Activated T-helper 17 cell treated with anti-CD3 and anti-CD28 coated beads, Interleukin-2, amount 50 U/mL, for 72 hours (primary cell): ENCODE results near the gene PPM1H. TPM values are rescaled to one million over a fixed set of nuclear protein-coding genes. Genes with fewer than 3 reads are reported as not detected.
"Not testable (repeated sequence)": the region's sequence is repeated elsewhere in the genome, so short reads cannot be mapped to it uniquely, and the experiment has no call there.

Source experiments
- ATAC-seq: fragments of 150-1000 bp; cut with Tn5 transposase; replicated peaks from 2 replicates; pipeline ENCODE4 v1.10.0; 2021; ENCODE audit warnings: mild to moderate bottlenecking, moderate library complexity
- H3K27ac Mint-ChIP-seq: one replicate; pipeline ENCODE4 v1.8.0; 2022; ENCODE audit warnings: mixed read lengths
- H3K27me3 Mint-ChIP-seq: one replicate; pipeline ENCODE4 v1.8.0; 2022; ENCODE audit warnings: mixed read lengths
- H3K36me3 Mint-ChIP-seq: one replicate; pipeline ENCODE4 v1.8.0; 2022; ENCODE audit warnings: low read depth, mild to moderate bottlenecking, mixed read lengths
- H3K4me1 Mint-ChIP-seq: one replicate; pipeline ENCODE4 v1.8.0; 2022; ENCODE audit warnings: mixed read lengths
- H3K4me3 Mint-ChIP-seq: one replicate; pipeline ENCODE4 v1.8.0; 2022; ENCODE audit warnings: mild to moderate bottlenecking, mixed read lengths
- H3K9me3 Mint-ChIP-seq: one replicate; pipeline ENCODE4 v1.8.0; 2022; ENCODE audit warnings: mixed read lengths
- total RNA-seq, 2 donors: library from RNA; stranded (reverse); gene quantifications; one replicate each; pipeline ENCODE4 v1.2.3, GENCODE V29; 2022

The PPM1H gene
- total RNA-seq, 2 donors from 2014 or later, result not detected

- H3K9me3 Mint-ChIP-seq, result no peaks in the 10 kb centered on the region
- no peak for ATAC-seq
- no peaks in the 10 kb centered on the region for H3K4me1 Mint-ChIP-seq
- H3K27me3 Mint-ChIP-seq, result peaks cover 6% of the 10 kb centered on the region
- H3K4me3 Mint-ChIP-seq, result no peak overlapping the region
- no peaks in the 10 kb centered on the region for H3K36me3 Mint-ChIP-seq
- H3K27ac Mint-ChIP-seq, result no peak overlapping the region
Measured at GRCh38 chr12:62684570-62685295, 250.2 kb downstream of the PPM1H start.

- no peaks in the 10 kb centered on the region for H3K9me3 Mint-ChIP-seq
- no peak for ATAC-seq
- H3K4me1 Mint-ChIP-seq, result no peaks in the 10 kb centered on the region
- H3K27ac Mint-ChIP-seq, result no peak overlapping the region
- H3K4me3 Mint-ChIP-seq, result no peak overlapping the region
- peaks cover 6% of the 10 kb centered on the region for H3K27me3 Mint-ChIP-seq
- no peaks in the 10 kb centered on the region for H3K36me3 Mint-ChIP-seq
Measured at GRCh38 chr12:62683776-62684569, 251.0 kb downstream of the PPM1H start.

GRCh38 chr12:62681306-62681705 lies 253.6 kb downstream of the PPM1H start:
- ATAC-seq, result no peak
- H3K4me3 Mint-ChIP-seq, result no peak overlapping the region
- H3K9me3 Mint-ChIP-seq, result no peaks in the 10 kb centered on the region
- H3K4me1 Mint-ChIP-seq, result no peaks in the 10 kb centered on the region
- H3K27ac Mint-ChIP-seq, result no peak overlapping the region
- no peaks in the 10 kb centered on the region for H3K36me3 Mint-ChIP-seq
- H3K27me3 Mint-ChIP-seq, result peaks cover 6% of the 10 kb centered on the region

- no peaks in the 10 kb centered on the region for H3K36me3 Mint-ChIP-seq
- ATAC-seq, result no peak
- H3K9me3 Mint-ChIP-seq, result no peaks in the 10 kb centered on the region
- H3K27ac Mint-ChIP-seq, result no peak overlapping the region
- no peak overlapping the region for H3K4me3 Mint-ChIP-seq
- H3K4me1 Mint-ChIP-seq, result no peaks in the 10 kb centered on the region
- H3K27me3 Mint-ChIP-seq, result peaks cover 6% of the 10 kb centered on the region
Measured at GRCh38 chr12:62679608-62680007, 255.3 kb downstream of the PPM1H start.

GRCh38 chr12:62677355-62677754 lies 257.6 kb downstream of the PPM1H start:
- H3K36me3 Mint-ChIP-seq, result no peaks in the 10 kb centered on the region
- H3K27ac Mint-ChIP-seq, result no peak overlapping the region
- peaks cover 6% of the 10 kb centered on the region for H3K27me3 Mint-ChIP-seq
- H3K4me1 Mint-ChIP-seq, result no peaks in the 10 kb centered on the region
- H3K9me3 Mint-ChIP-seq, result no peaks in the 10 kb centered on the region
- H3K4me3 Mint-ChIP-seq, result no peak overlapping the region
- ATAC-seq, result no peak

GRCh38 chr12:62676521-62677307 lies 258.2 kb downstream of the PPM1H start:
- Mint-ChIP-seq H3K4me1 (no peaks in the 10 kb centered on the region), H3K27ac (no peak overlapping the region), H3K36me3 (no peaks in the 10 kb centered on the region), H3K27me3 (peaks cover 6% of the 10 kb centered on the region), H3K4me3 (no peak overlapping the region), H3K9me3 (no peaks in the 10 kb centered on the region)
- ATAC-seq, result no peak

GRCh38 chr12:62673028-62673815 lies 261.7 kb downstream of the PPM1H start:
- Mint-ChIP-seq H3K36me3 (no peaks in the 10 kb centered on the region), H3K27me3 (no peaks in the 10 kb centered on the region), H3K9me3 (no peaks in the 10 kb centered on the region), H3K4me3 (no peak overlapping the region), H3K4me1 (no peaks in the 10 kb centered on the region), H3K27ac (no peak overlapping the region)
- no peak for ATAC-seq

GRCh38 chr12:62670986-62671720 lies 263.8 kb downstream of the PPM1H start:
- H3K4me1 Mint-ChIP-seq, result no peaks in the 10 kb centered on the region
- H3K9me3 Mint-ChIP-seq, result no peaks in the 10 kb centered on the region
- H3K36me3 Mint-ChIP-seq, result no peaks in the 10 kb centered on the region
- ATAC-seq, result no peak
- H3K4me3 Mint-ChIP-seq, result no peak overlapping the region
- H3K27ac Mint-ChIP-seq, result no peak overlapping the region
- H3K27me3 Mint-ChIP-seq, result peaks cover 4% of the 10 kb centered on the region

- Mint-ChIP-seq H3K4me3 (no peak overlapping the region), H3K27ac (no peak overlapping the region), H3K4me1 (no peaks in the 10 kb centered on the region), H3K36me3 (no peaks in the 10 kb centered on the region), H3K9me3 (no peaks in the 10 kb centered on the region), H3K27me3 (peaks cover 4% of the 10 kb centered on the region)
- no peak for ATAC-seq
Measured at GRCh38 chr12:62668782-62669181, 266.2 kb downstream of the PPM1H start.

- not testable (repeated sequence) for H3K27ac Mint-ChIP-seq, H3K27me3 Mint-ChIP-seq, H3K4me3 Mint-ChIP-seq, H3K9me3 Mint-ChIP-seq, H3K4me1 Mint-ChIP-seq, ATAC-seq, H3K36me3 Mint-ChIP-seq
Measured at GRCh38 chr12:62664951-62665350, 270.0 kb downstream of the PPM1H start.

- Mint-ChIP-seq H3K9me3 (no peaks in the 10 kb centered on the region), H3K4me3 (no peak overlapping the region), H3K4me1 (no peaks in the 10 kb centered on the region), H3K27ac (no peak overlapping the region), H3K36me3 (no peaks in the 10 kb centered on the region), H3K27me3 (peaks cover 5% of the 10 kb centered on the region)
- no peak for ATAC-seq
Measured at GRCh38 chr12:62660756-62661155, 274.2 kb downstream of the PPM1H start.

GRCh38 chr12:62659453-62660295 lies 275.3 kb downstream of the PPM1H start:
- H3K27me3 Mint-ChIP-seq, result peaks cover 9% of the 10 kb centered on the region
- H3K36me3 Mint-ChIP-seq, result no peaks in the 10 kb centered on the region
- no peaks in the 10 kb centered on the region for H3K4me1 Mint-ChIP-seq
- H3K4me3 Mint-ChIP-seq, result no peak overlapping the region
- H3K9me3 Mint-ChIP-seq, result no peaks in the 10 kb centered on the region
- ATAC-seq, result no peak
- no peak overlapping the region for H3K27ac Mint-ChIP-seq

GRCh38 chr12:62658910-62659309 lies 276.0 kb downstream of the PPM1H start:
- Mint-ChIP-seq H3K27me3 (peaks cover 9% of the 10 kb centered on the region), H3K36me3 (no peaks in the 10 kb centered on the region), H3K9me3 (no peaks in the 10 kb centered on the region), H3K4me1 (no peaks in the 10 kb centered on the region), H3K4me3 (no peak overlapping the region), H3K27ac (no peak overlapping the region)
- no peak for ATAC-seq
